Mesendoderm (in vitro differentiated cells): ENCODE data around the gene VWA2.

Source experiments
- DNase-seq: peaks from one replicate; pipeline ENCODE4 v3.0.0; 2013
- H2AK5ac ChIP-seq: 2 replicates; pipeline ENCODE4 v1.6.1; 2013; ENCODE audit warnings: low read length, inconsistent platforms
- H2BK120ac ChIP-seq: 2 replicates; pipeline ENCODE4 v1.6.1; 2013; ENCODE audit warnings: low read depth, mild to moderate bottlenecking, low read length, moderate library complexity, mixed read lengths
- H2BK15ac ChIP-seq: replicated peaks from 2 replicates; pipeline ENCODE4 v1.6.1; 2013; ENCODE audit warnings: low read depth, mild to moderate bottlenecking, moderate library complexity
- H2BK5ac ChIP-seq: 2 replicates; pipeline ENCODE4 v1.6.1; 2013; ENCODE audit warnings: low read length, inconsistent platforms
- H3K18ac ChIP-seq: 2 replicates; pipeline ENCODE4 v1.6.1; 2013; ENCODE audit warnings: mild to moderate bottlenecking, low read length, mixed read lengths
- H3K23ac ChIP-seq: one replicate; pipeline ENCODE4 v1.6.1; 2013; ENCODE audit warnings: low read length
- H3K27ac ChIP-seq: 2 replicates; pipeline ENCODE4 v1.5.1; 2013; ENCODE audit warnings: low read depth, mild to moderate bottlenecking, inconsistent platforms, low read length, moderate library complexity
- H3K27me3 ChIP-seq: 2 replicates; pipeline ENCODE4 v1.6.1; 2013; ENCODE audit warnings: low read length, control low read depth, mild to moderate bottlenecking, inconsistent platforms; ENCODE audit not compliant: insufficient read depth, poor library complexity
- H3K36me3 ChIP-seq: 2 replicates; pipeline ENCODE4 v1.6.1; 2013; ENCODE audit warnings: low read length, inconsistent platforms; ENCODE audit not compliant: control insufficient read depth, insufficient read depth
- H3K4ac ChIP-seq: one replicate; pipeline ENCODE4 v1.6.1; 2013; ENCODE audit warnings: low read depth, mild to moderate bottlenecking, low read length, moderate library complexity
- H3K4me1 ChIP-seq: 2 replicates; pipeline ENCODE4 v1.6.1; 2013; ENCODE audit warnings: low read depth, low read length, inconsistent platforms; ENCODE audit not compliant: control insufficient read depth
- H3K4me2 ChIP-seq: 2 replicates; pipeline ENCODE4 v1.6.1; 2013; ENCODE audit warnings: low read length
- H3K4me3 ChIP-seq: 2 replicates; pipeline ENCODE4 v1.5.1; 2013; ENCODE audit warnings: mild to moderate bottlenecking, low read length
- H3K56ac ChIP-seq: one replicate; pipeline ENCODE4 v1.6.1; 2013; ENCODE audit warnings: low read length
- H3K79me1 ChIP-seq: 2 replicates; pipeline ENCODE4 v1.6.1; 2013; ENCODE audit warnings: low read length, inconsistent platforms
- H3K79me2 ChIP-seq: 2 replicates; pipeline ENCODE4 v1.6.1; 2013; ENCODE audit warnings: mild to moderate bottlenecking, low read length; ENCODE audit not compliant: control insufficient read depth, insufficient read depth
- H3K9ac ChIP-seq: 2 replicates; pipeline ENCODE4 v1.6.1; 2013; ENCODE audit warnings: low read length, inconsistent platforms
- H4K5ac ChIP-seq: one replicate; pipeline ENCODE4 v1.6.1; 2013; ENCODE audit warnings: low read length
- H4K8ac ChIP-seq: one replicate; pipeline ENCODE4 v1.6.1; 2013; ENCODE audit warnings: low read depth, mild to moderate bottlenecking, control low read depth, low read length, moderate library complexity
- WGBS: extraction: QIAGEN DNeasy Blood & Tissue Kit; methylation state at CpG from one replicate; pipeline ENCODE4 v1.1.7; 2013; ENCODE audit warnings: low lambda C conversion rate, missing lambda C conversion rate; ENCODE audit not compliant: insufficient coverage; ENCODE audit errors: extremely low coverage; 5-methylcytosine and 5-hydroxymethylcytosine counted together

Gene VWA2

GRCh38 chr10:114291516-114291915 lies 52.5 kb downstream of the VWA2 start:
- WGBS = no CpG with 5 or more reads among the region's 8 CpGs
- no peak overlapping the region for H2AK5ac ChIP-seq
- H3K4me2 ChIP-seq = no peak overlapping the region

GRCh38 chr10:114293075-114293474 lies 54.0 kb downstream of the VWA2 start:
- DNase-seq = no peak
- H2AK5ac ChIP-seq = no peak overlapping the region
- H3K79me2 ChIP-seq = no peaks in the 10 kb centered on the region
- H4K8ac ChIP-seq = no peak overlapping the region
- no peak overlapping the region for H3K4me2 ChIP-seq
- no peaks in the 10 kb centered on the region for H3K36me3 ChIP-seq
- no peak overlapping the region for H4K5ac ChIP-seq
- H3K23ac ChIP-seq = no peak overlapping the region
- H3K79me1 ChIP-seq = no peaks in the 10 kb centered on the region
- H3K4me1 ChIP-seq = no peaks in the 10 kb centered on the region
- no peak overlapping the region for H3K4me3 ChIP-seq
- H3K56ac ChIP-seq = no peak overlapping the region
- H3K27ac ChIP-seq = no peak overlapping the region
- H3K9ac ChIP-seq = no peak overlapping the region
- H3K4ac ChIP-seq = no peak overlapping the region
- WGBS = no CpG with 5 or more reads among the region's 5 CpGs
- H2BK5ac ChIP-seq = no peak overlapping the region
- H2BK15ac ChIP-seq = no peak overlapping the region
- H3K18ac ChIP-seq = no peak overlapping the region
- no peak overlapping the region for H2BK120ac ChIP-seq
- H3K27me3 ChIP-seq = no peaks in the 10 kb centered on the region

More at GRCh38 chr10:114291516-114291915, 52.5 kb downstream of the VWA2 start:
- Histone ChIP-seq H3K9ac (no peak overlapping the region), H4K8ac (no peak overlapping the region), H3K23ac (no peak overlapping the region), H3K27me3 (no peaks in the 10 kb centered on the region), H3K36me3 (no peaks in the 10 kb centered on the region), H2BK5ac (no peak overlapping the region), H3K56ac (no peak overlapping the region), H3K4me1 (no peaks in the 10 kb centered on the region), H3K18ac (no peak overlapping the region), H2BK15ac (no peak overlapping the region), H3K27ac (no peak overlapping the region), H4K5ac (no peak overlapping the region), H3K79me2 (no peaks in the 10 kb centered on the region), H3K4me3 (no peak overlapping the region), H3K4ac (no peak overlapping the region), H3K79me1 (no peaks in the 10 kb centered on the region), H2BK120ac (no peak overlapping the region)
- DNase-seq = no peak

- no peak overlapping the region for H3K18ac ChIP-seq
- no peak overlapping the region for H3K56ac ChIP-seq
- H3K36me3 ChIP-seq = no peaks in the 10 kb centered on the region
- H4K8ac ChIP-seq = no peak overlapping the region
- no peak overlapping the region for H2BK120ac ChIP-seq
- H3K79me2 ChIP-seq = no peaks in the 10 kb centered on the region
- H2BK5ac ChIP-seq = no peak overlapping the region
- no peak for DNase-seq
- H3K4me3 ChIP-seq = no peak overlapping the region
- no peaks in the 10 kb centered on the region for H3K4me1 ChIP-seq
- H3K27ac ChIP-seq = no peak overlapping the region
- no peak overlapping the region for H2BK15ac ChIP-seq
- no peak overlapping the region for H2AK5ac ChIP-seq
- no peak overlapping the region for H3K9ac ChIP-seq
- H4K5ac ChIP-seq = no peak overlapping the region
- no peak overlapping the region for H3K4me2 ChIP-seq
- no peak overlapping the region for H3K23ac ChIP-seq
- no peaks in the 10 kb centered on the region for H3K27me3 ChIP-seq
- no peaks in the 10 kb centered on the region for H3K79me1 ChIP-seq
- H3K4ac ChIP-seq = no peak overlapping the region
These were observed 55.5 kb downstream of the VWA2 start for GRCh38 chr10:114294549-114294948.

GRCh38 chr10:114295393-114295792 lies 56.3 kb downstream of the VWA2 start:
- no peaks in the 10 kb centered on the region for H3K79me2 ChIP-seq
- H3K4me1 ChIP-seq = no peaks in the 10 kb centered on the region
- H3K36me3 ChIP-seq = no peaks in the 10 kb centered on the region
- no peak overlapping the region for H3K23ac ChIP-seq
- H3K4me2 ChIP-seq = no peak overlapping the region
- no CpG with 5 or more reads among the region's 1 CpG for WGBS
- no peaks in the 10 kb centered on the region for H3K79me1 ChIP-seq
- no peak overlapping the region for H3K4me3 ChIP-seq
- no peak overlapping the region for H2AK5ac ChIP-seq
- no peaks in the 10 kb centered on the region for H3K27me3 ChIP-seq
- H2BK5ac ChIP-seq = no peak overlapping the region
- no peak overlapping the region for H3K9ac ChIP-seq
- no peak overlapping the region for H3K18ac ChIP-seq
- H4K8ac ChIP-seq = no peak overlapping the region
- no peak overlapping the region for H3K27ac ChIP-seq
- DNase-seq = no peak
- H3K56ac ChIP-seq = no peak overlapping the region
- no peak overlapping the region for H4K5ac ChIP-seq
- H2BK120ac ChIP-seq = no peak overlapping the region
- no peak overlapping the region for H2BK15ac ChIP-seq
- no peak overlapping the region for H3K4ac ChIP-seq

GRCh38 chr10:114297136-114297705 lies 58.2 kb downstream of the VWA2 start:
- Histone ChIP-seq H3K79me1 (no peaks in the 10 kb centered on the region), H4K8ac (no peak overlapping the region), H2BK15ac (no peak overlapping the region), H3K18ac (no peak overlapping the region), H2BK120ac (no peak overlapping the region), H3K23ac (no peak overlapping the region), H3K27ac (no peak overlapping the region), H3K56ac (no peak overlapping the region), H3K4me1 (no peaks in the 10 kb centered on the region), H3K27me3 (no peaks in the 10 kb centered on the region), H3K4me2 (no peak overlapping the region), H2BK5ac (no peak overlapping the region), H3K79me2 (no peaks in the 10 kb centered on the region), H3K36me3 (no peaks in the 10 kb centered on the region), H3K4ac (no peak overlapping the region), H4K5ac (no peak overlapping the region), H2AK5ac (no peak overlapping the region), H3K9ac (no peak overlapping the region), H3K4me3 (no peak overlapping the region)
- DNase-seq = no peak
- no CpG with 5 or more reads among the region's 14 CpGs for WGBS

GRCh38 chr10:114300036-114300645 lies 61.1 kb downstream of the VWA2 start:
- H4K5ac ChIP-seq = no peak overlapping the region
- no peak overlapping the region for H3K18ac ChIP-seq
- H2BK5ac ChIP-seq = no peak overlapping the region
- H3K36me3 ChIP-seq = no peaks in the 10 kb centered on the region
- no CpG with 5 or more reads among the region's 16 CpGs for WGBS
- H3K23ac ChIP-seq = no peak overlapping the region
- no peak overlapping the region for H3K27ac ChIP-seq
- no peaks in the 10 kb centered on the region for H3K79me2 ChIP-seq
- H3K4me3 ChIP-seq = no peak overlapping the region
- no peak overlapping the region for H3K4ac ChIP-seq
- no peaks in the 10 kb centered on the region for H3K4me1 ChIP-seq
- no peak overlapping the region for H2AK5ac ChIP-seq
- no peak overlapping the region for H4K8ac ChIP-seq
- no peaks in the 10 kb centered on the region for H3K79me1 ChIP-seq
- no peak overlapping the region for H2BK15ac ChIP-seq
- H2BK120ac ChIP-seq = no peak overlapping the region
- DNase-seq = no peak
- no peaks in the 10 kb centered on the region for H3K27me3 ChIP-seq
- no peak overlapping the region for H3K4me2 ChIP-seq
- H3K56ac ChIP-seq = no peak overlapping the region
- no peak overlapping the region for H3K9ac ChIP-seq
